Measurements from ENCODE around the gene FPGS.
"Not testable (repeated sequence)": the region's sequence is repeated elsewhere in the genome, so short reads cannot be mapped to it uniquely, and the experiment has no call there.

The FPGS gene

DNA sequence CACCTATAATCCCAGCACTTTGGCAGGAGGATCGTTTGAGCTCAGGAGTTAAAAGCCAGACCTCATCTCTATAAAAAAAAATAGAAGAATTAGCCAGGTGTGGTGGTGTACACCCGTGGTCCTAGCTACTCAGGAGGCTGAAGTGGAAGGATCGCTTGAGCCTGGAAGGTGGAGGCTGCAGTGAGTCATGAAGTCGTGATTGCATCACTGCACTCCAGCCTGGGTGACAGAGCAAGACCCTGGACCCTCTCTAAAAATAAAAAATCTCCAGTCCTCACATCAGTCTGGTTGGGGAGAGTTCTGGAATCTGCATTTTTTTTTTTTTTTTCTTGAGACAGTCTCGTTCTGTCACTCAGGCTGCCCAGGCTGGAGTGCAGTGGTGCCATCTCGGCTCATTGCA, 9.3 kb downstream of the FPGS start:
- DNase-seq (ENCODE audit: low read depth), result no peak

DNA sequence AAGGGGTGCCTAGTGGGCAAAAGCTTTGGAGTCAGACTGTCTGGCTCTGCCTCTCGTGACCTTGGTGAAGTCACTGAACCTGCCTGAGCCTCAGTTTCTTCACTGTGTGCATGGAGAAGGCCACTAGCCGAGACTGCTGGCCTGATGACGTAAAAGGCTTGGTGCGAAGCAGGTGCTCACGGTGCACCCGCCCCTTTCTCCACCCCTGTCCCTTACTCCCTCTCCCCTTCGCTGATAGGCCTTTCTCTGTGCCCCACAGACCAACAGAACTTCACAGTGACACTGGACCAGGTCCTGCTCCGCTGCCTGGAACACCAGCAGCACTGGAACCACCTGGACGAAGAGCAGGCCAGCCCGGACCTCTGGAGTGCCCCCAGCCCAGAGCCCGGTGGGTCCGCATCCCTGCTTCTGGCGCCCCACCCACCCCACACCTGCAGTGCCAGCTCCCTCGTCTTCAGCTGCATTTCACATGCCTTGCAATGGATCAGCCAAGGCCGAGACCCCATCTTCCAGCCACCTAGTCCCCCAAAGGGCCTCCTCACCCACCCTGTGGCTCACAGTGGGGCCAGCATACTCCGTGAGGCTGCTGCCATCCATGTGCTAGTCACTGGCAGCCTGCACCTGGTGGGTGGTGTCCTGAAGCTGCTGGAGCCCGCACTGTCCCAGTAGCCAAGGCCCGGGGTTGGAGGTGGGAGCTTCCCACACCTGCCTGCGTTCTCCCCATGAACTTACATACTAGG, 10.4 kb downstream of the FPGS start:
- DNase-seq (ENCODE audit: low read depth), result no peak

DNA sequence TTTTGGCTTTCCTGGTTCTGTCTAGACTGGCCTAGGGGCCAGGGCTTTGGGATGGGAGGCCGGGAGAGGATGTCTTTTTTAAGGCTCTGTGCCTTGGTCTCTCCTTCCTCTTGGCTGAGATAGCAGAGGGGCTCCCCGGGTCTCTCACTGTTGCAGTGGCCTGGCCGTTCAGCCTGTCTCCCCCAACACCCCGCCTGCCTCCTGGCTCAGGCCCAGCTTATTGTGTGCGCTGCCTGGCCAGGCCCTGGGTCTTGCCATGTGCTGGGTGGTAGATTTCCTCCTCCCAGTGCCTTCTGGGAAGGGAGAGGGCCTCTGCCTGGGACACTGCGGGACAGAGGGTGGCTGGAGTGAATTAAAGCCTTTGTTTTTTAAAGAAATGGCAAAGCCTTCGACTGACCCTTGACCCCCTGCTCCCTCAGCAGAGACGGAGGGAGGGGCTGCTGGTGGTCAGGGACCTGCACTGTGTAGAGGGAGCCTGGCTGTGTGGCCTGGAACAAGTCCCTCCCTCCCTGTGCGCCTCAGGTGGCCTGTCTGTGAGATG, 11.1 kb downstream of the FPGS start:
- no peak for DNase-seq (ENCODE audit: low read depth)

DNA sequence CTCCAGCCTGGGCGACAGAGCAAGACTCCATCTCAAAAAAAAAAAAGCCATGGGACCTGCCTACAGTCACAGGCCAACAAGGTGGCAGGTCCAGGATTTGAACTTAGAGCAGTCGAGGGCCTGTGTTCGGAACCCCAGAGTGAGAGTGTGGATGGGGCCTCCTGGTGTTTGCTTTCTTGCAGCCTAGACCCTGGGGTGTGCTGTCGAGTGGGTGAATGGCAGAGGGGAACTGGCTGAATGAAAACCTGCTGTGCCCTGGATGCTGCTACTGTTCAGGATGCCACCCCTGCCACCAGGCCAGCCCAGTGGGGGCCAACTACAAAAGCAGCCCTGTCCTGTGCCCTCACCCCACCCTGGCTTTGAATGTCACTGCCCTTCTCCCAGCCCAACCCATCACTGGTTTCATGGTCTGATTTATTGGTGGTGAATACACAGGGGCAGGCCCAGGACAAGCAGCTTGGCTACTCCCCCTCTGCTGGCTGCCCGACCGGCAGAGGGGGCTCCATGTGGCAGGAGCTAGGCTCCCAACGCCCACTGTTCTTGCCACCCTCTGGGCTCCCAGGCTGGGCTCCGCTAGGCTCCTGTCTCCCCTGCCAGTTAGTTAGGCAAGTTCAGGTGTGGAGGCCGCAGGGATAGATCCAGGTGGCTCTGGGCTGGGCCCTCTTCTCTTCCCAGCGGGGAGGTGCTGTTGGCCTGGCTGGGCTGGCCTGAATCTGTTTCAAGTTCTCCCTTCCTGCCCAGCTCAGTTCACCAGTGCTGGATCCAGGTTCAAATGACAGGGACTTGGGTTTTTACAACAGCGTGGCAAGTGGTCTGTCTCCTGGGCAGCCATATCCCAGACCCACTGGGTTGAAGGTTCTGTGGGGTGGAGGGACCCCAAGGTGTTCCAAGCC, 12.2 kb downstream of the FPGS start:
- no peak for DNase-seq (ENCODE audit: low read depth)

DNA sequence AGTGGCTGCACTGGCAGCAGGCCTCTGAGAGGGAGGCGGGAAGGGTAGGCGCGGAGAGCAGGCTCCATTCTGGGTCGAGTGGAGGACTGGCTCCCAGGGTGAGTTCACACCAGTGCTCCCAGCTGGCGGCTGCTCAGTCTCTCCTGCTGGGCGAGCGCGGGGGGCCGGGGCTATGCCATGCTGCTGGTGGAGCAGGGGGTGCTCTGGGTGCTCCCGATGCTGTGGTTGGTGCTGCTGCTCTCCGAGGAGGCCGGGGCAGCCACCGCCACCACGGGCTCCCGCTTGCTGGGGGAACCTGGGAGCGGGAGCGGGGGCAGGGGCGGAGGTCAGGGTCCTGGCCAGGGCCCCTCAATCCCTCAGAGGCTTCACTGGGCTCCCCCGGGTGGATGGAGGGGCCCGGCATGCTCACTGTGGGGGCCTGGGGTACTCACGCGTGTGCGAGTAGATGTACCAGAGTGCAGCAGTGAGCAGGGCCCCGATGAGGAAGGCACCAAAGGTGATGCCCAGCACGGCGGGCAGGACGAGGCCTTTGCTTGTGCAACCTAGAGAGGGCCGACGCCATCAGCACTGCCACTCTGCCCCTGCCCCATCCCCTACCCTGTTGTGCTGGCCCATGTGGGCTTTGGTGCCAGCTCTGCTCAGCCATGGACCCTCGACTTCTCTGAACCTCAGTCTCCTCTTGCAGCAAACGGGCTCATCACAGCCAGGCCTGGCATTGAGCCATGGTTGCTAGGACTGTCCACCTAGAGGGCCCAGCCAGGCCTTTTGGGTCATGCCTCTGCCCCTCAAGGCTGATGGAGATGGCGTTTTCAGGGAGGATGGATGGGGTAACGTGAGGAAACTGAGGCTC, 13.1 kb downstream of the FPGS start:
- no peak for DNase-seq (ENCODE audit: low read depth)

DNA sequence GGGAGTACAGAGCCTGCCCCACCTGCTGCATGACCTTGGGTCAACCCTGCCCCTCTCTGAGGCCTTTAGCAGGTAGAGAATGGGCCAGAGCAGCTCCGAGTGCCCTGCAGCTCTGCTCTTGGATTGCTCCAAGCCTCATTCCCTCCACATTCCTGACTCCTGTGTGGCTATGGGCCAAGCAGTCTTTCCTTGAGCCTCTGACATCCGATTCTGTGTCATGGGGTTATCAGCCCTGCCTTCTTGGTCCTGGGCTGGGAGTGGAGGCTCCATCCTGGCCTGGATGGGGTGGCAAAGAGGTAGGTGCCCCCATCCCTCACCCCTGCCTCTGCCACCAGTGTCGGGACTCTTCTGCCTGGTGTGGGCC, 13.7 kb downstream of the FPGS start:
- DNase-seq (ENCODE audit: low read depth), result no peak

DNA sequence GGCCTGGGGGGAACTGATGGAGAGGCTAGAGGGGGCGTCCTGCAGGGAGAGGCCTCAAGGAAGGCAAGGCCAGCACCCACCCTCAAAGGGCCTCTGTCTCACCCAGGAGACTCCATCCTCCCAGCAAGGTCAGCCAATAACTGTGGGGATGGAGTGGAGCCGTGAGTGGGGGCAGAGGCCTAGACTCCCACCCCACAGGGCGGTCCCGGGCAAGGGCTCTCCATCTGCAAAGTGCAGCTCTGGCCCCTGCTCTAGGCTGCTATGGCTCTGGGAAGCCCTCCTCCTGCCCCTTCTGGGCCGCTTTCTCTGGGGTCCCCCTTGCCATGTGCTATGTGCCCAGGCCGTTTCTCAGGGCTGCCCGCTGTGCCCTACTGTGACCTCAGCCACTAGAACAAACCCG, 14.0 kb downstream of the FPGS start:
- DNase-seq (ENCODE audit: low read depth), result no peak

DNA sequence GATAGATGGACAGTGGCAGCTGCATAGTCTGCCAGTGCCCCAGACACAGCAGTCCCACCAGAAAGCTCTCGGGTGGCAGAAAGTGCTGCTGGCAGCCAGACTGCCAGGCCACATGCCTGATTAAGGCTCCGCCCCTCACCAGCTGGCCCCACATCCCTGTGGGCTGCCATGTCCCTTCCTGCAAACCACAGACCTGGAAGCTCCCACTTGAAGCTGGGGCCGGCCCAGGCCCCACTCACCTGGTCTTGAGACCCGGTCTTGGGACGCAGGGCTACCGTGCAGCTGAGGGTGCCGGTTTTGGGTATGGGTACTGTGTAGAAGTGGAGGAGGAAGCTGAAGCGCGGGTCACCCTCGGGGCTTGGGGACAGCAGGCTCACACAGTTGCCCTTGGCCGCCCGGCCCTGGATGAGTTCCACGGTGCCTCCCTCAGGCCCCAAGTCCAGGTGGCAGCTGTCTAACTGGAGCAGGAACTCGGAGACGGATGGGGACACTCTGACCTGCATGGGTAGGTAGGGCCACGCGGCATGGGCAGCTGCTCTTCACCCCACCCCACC, 15.3 kb downstream of the FPGS start:
- DNase-seq (ENCODE audit: low read depth), result no peak

DNA sequence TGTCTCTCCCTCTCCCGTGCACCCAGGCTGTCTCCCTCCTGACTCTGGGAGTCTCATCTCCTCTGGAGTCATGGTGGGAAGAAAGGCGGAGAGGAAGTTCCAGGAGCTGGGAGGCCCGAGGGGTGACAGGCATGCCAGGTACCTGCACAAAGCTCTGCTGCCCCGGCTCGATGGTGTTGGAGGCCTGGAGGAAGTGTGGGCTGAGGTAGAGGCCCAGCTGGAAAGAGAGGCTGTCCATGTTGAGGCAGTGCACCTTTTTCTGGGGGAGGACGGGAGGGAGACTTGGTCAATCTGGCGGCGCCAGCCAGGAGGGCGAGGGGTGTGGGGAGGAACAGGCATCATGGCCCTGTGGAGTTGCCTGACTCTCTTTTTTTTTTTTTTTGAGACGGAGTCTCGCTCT, 15.9 kb downstream of the FPGS start:
- DNase-seq (ENCODE audit: low read depth), result no peak

DNA sequence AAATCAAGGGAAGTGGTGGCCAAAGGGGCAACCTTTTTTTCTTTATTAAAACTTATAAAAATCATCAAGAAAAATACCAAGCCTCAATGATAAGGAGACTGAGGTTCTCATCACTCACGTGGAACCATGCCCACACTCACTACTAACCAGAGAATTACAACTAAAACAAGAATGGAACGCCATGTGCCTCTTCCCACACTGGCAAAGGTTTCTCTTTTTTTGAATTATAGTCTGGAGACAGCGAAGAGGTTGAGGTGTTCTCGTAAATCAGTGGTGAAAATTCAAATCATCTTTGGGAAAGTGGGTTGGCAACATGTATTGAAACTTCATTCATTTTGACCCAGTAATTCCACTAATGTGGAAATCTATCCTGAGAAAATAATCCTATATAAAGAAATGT, 19.4 kb downstream of the FPGS start:
- no peak for DNase-seq (ENCODE audit: low read depth)

DNA sequence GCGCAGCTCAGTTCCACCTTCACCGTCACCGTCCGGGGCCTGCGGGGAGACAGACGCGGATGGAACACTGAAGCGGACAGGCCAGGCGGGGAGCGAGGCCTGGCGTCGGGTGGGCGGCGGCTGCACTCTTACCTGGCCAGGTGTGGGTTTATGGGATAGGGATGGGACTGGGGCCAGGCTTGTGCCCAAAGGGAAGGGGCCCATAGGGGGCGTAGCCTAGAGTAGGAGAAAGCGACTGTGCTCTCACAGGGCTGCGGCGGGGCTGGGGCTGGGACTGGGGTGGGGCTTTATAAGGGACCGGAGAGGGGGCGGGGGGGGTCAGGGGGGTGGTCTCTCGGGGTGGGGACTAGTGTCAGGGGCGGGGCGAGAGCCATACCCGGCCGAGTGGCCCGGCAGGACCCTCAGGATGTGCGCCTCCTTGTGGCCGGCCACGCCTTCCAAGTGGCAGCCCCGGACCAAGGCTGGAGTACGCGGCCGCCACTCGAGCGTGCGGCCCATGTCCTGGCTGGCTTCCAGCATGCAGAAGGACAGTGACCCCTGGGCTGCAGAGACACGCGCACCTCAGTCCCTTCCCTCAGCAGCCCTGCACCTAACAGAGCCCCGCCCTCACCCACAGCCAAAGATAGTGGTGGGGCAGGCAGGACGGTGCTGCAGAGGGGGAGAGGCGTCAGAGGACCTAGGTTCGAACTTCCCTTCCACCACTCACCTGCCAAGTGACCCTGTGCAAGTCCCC, 22.8 kb downstream of the FPGS start:
- no peak for DNase-seq (ENCODE audit: low read depth)

DNA sequence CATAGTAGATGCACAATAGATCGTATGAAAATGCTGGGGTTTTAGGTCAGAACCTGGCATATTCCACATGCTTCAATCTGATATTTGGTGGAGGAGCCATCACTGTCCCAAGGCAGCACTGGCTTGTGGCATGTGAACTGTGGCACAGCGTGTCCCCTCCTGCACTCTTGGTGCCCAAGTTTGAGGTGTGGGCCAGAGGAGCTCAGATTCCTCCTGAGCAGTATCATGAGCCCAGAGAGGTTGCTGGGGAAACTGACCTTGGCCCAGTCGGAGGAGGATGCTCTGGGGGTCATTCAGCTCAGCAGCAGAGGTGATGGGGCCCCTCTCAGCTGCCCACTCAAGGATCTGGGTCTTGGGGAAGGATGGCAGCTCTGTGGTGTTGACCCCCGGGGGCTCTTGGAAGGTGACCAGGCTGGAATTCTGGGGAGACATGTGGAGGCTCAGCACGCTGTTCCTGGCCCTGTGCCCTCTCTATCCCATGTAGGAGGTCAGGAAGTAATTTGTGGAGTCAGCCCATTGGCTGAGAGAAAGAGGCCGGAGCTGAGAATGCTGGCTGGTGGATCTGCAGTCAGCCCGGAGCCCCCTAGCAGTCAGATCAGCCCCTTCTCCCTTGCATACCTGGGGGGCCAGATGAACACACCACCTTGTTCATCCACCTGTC, 23.7 kb downstream of the FPGS start:
- DNase-seq (ENCODE audit: low read depth), result no peak

DNA sequence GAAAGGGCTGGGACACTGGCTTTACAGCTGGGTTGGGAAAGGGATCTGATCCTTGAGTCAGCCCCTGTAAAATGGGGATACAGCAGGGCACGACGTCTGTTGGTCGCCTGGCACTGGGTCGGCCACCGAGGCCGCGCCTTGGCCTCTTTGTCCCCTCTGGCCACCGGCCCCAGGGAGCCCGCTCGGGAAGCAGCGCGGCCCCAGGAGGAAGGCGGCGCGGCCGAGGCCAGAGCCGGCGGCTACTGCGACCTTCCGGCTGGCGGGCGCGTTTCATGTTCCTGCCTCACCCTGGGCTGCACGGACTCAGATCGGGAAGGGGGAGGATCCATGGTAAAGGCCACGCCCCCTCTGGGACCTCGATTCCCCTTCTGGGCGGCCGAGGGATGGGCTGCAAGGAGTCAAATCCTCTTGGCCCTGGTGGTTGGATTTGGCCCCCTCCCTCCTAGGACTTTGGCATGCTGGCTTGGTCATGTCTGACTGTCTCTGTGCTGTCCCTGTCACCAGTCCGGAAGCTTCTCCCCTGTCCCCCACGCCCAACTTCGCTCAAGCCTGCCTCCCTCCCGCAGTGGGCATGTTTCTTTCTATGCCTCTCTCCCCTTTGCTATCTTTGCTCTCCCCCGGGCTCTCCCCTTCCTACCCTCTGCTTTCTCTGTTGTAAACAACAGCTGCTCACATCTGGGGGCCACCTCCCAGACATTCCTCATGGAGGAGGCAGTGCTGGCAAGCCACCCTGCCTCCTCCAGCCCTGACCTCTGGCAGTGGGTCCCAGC, 25.8 kb downstream of the FPGS start:
- peak; percentile 34 for DNase-seq (ENCODE audit: low read depth)

DNA sequence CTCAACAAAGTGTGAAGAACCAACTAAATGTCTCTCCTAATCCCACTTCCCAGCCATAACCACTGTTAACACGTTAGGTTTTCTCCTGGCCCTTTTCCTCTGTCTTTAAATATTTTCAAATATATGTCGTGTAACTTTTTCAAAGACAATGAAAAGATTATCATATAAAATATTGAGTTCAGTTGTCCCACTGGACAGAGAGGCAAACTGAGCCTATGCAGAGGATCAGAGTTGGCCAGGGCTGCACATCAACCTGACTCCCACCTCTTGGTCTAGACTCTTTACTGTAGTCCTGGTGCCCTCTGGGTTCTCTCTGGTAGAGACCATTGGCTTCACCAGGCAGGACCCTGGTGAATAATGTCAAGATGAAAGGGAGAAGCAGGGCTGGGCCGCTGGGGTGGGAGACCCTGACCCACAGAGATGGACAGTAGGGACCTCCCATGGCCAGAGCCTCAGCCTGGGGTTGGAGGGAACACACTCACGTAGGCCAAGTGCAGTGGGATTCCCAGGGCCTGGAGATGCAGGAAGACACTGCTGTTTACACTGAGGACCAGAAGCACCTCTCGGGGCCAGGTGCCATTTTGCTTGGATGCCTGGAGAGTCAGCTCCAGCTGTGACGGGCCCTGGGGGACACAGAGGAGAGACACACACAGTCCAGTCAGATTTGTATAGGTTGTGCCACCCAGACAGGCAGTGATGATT, 26.7 kb downstream of the FPGS start:
- no peak for DNase-seq (ENCODE audit: low read depth)

DNA sequence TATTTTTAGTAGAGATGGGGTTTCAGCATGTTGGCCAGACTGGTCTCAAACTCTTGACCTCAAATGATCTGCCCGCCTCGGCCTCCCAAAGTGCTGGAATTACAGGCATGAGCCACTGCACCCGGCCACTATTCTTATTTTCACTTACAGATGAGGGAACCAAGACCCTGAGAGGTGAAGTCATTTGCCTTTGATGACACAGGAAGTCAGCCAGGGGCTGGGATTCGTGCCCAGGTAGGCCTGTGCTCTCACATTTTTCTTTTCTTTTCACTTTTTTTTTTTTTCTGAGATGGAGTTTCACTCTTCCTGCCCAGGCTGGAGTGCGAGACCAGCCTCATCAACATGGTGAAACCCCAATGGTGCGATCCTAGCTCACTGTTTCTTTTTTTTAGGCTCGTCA, 29.6 kb downstream of the FPGS start:
- DNase-seq (ENCODE audit: low read depth), result no peak

DNA sequence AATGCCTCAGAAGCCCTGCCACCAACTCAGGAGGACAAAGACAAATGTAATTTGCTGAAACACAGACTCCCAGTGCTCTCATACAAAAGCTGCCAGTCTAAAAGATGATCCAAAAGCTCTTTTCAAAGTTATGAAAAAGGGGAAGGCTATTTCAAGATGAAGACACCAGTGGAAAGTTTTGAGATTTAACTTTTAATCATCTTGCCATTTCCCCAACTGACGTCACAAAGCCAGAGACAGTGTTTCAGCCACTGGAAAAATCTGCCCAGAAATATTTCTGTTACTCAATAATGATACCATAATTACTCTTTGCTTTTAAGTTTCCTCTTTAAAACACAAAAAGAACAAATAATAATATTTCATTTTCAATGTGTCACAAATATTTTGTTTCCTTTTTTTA, 30.9 kb downstream of the FPGS start:
- DNase-seq (ENCODE audit: low read depth), result no peak

DNA sequence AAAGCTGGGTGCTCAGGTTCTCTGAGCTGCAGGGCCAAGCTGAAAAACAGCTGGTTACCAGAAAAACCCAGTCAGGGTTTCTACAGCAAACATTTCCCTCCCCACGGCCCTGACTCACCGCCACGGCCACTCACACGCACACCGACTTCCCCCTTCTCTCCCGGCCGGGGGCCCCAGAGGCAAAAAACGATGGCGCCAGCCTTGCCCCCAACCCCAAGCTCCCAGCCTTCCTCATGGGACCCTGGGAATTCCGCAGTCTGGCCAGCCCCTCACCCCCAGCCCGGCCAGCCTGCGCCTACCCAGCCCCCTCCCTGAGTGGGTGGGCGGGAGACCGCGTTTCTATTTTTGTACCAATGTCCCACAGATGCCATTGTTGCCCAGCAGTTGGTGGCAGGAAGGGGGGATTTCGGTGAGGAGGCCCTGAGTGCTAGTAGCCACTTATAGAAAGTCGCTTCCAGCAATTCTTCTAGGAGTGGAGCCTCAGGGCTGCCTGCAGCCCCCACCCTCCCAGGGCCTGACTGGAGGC, 33.4 kb downstream of the FPGS start:
- no peak for DNase-seq (ENCODE audit: low read depth)

DNA sequence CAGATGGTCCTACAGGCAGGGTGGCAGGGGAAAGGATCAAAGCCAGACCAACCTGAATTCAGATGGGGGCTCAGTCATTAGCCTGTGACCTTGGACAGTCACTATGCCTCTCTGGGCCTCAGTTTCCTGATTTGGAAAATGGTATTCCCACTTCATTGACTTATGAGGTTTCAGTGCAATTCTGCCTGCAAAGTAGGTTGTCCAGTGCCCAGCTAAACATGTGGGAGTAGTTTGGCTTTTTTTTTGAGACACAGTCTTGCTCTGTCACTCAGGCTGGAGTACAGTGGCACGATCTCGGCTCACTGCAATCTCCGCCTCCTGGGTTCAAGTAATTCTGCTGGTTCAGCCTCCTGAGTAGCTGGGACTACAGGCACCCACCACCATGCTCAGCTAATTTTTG, 33.9 kb downstream of the FPGS start:
- DNase-seq (ENCODE audit: low read depth), result not testable (repeated sequence)

DNA sequence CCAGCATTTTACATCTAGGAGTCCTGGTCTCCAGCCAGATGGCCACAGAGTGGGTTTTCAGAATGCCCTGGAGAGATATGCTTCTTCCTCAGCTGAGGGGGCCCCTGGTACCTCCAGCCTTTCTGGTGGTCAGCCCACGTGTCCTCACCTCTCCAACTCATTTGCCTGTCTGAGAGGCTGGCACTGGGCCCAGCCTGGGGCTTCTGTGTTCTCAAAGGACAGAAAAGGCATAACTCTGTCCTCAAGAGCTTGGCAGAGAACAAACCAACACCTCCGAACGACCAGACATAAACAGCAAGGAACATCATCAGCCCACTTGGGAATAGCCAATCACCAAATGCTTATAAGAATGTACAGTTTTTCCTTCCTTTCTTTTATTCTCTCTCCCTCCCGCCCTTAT, 34.7 kb downstream of the FPGS start:
- DNase-seq (ENCODE audit: low read depth), result no peak
